Esophagus (tissue), 2 donors: Measurements from ENCODE around the gene GREB1. TPM values are rescaled to one million over a fixed set of nuclear protein-coding genes. Genes with fewer than 3 reads are reported as not detected.

Source experiments
- H3K27ac ChIP-seq, 2 donors: one replicate each; pipeline ENCODE4 v1.5.1; 2013; ENCODE audit warnings: low read depth in 2 of 2, mild to moderate bottlenecking in 2 of 2, inconsistent platforms in 1 of 2, low read length in 1 of 2, moderate library complexity in 1 of 2
- H3K27me3 ChIP-seq, 2 donors: one replicate each; pipeline ENCODE4 v1.6.1; 2013; ENCODE audit warnings: low read length in 2 of 2, control low read depth in 1 of 2, mild to moderate bottlenecking in 1 of 2; ENCODE audit not compliant: insufficient read depth in 2 of 2, control insufficient read depth in 1 of 2
- H3K36me3 ChIP-seq, 2 donors: one replicate each; pipeline ENCODE4 v1.6.1; 2013; ENCODE audit warnings: low read length in 1 of 2; ENCODE audit not compliant: control insufficient read depth in 2 of 2, insufficient read depth in 2 of 2
- H3K4me1 ChIP-seq, 2 donors: one replicate each; pipeline ENCODE4 v1.6.1; 2013; ENCODE audit warnings: low read length in 1 of 2; ENCODE audit not compliant: control insufficient read depth in 2 of 2, insufficient read depth in 2 of 2
- H3K4me3 ChIP-seq, 2 donors: one replicate each; pipeline ENCODE4 v1.5.1; 2013; ENCODE audit warnings: low read length in 2 of 2, mild to moderate bottlenecking in 2 of 2, low read depth in 1 of 2, moderate library complexity in 1 of 2
- H3K9me3 ChIP-seq, 2 donors: one replicate each; pipeline ENCODE4 v1.6.1; 2013; ENCODE audit warnings: mild to moderate bottlenecking in 2 of 2, low read depth in 1 of 2, low read length in 1 of 2, moderate library complexity in 1 of 2; ENCODE audit not compliant: control insufficient read depth in 2 of 2, insufficient read depth in 1 of 2
- WGBS, 2 donors: extraction: QIAGEN DNeasy Blood & Tissue Kit; methylation state at CpG; one replicate each; pipeline ENCODE4 v1.1.7; 2013; 5-methylcytosine and 5-hydroxymethylcytosine counted together
- polyA plus RNA-seq, 2 donors: library from polyadenylated mRNA; stranded (reverse); fragments of 200-250 nt; gene quantifications; one replicate each; pipeline ENCODE4 v1.2.3, GENCODE V29; 2013
- donor health status: healthy with polysubstance abuse.
- donor health status: Bipolar disorder and iron deficiency.

The GREB1 gene
- polyA plus RNA-seq, 2 donors, result 0.15 to 0.16 TPM

GRCh38 chr2:11663427-11663826 lies 129.6 kb downstream of the GREB1 start:
- 60 to 65% methylated on average over 2 of the region's 2 CpGs for WGBS, 2 donors
- no peak overlapping the region for H3K4me3 ChIP-seq
- H3K27ac ChIP-seq, result no peak overlapping the region
- H3K27me3 ChIP-seq, result no peaks in the 10 kb centered on the region
- no peaks in the 10 kb centered on the region for H3K4me1 ChIP-seq
- peaks cover 0 to 2% of the 10 kb centered on the region in 2 donors for H3K9me3 ChIP-seq
- H3K36me3 ChIP-seq, result no peaks in the 10 kb centered on the region

GRCh38 chr2:11665028-11665427 lies 131.2 kb downstream of the GREB1 start:
- Histone ChIP-seq H3K27me3 (no peaks in the 10 kb centered on the region), H3K9me3 (peaks cover 2 to 7% of the 10 kb centered on the region in 2 donors), H3K27ac (no peak overlapping the region), H3K4me3 (no peak overlapping the region), H3K4me1 (peaks cover 2 to 6% of the 10 kb centered on the region in 2 donors), H3K36me3 (no peaks in the 10 kb centered on the region)
- 85% methylated on average over 11 of the region's 11 CpGs for WGBS, 2 donors

GRCh38 chr2:11665510-11666362 lies 131.9 kb downstream of the GREB1 start:
- Histone ChIP-seq H3K27ac (no peak overlapping the region), H3K36me3 (no peaks in the 10 kb centered on the region), H3K4me1 (peaks cover 3 to 7% of the 10 kb centered on the region in 2 donors), H3K4me3 (no peak overlapping the region), H3K27me3 (no peaks in the 10 kb centered on the region), H3K9me3 (peaks cover 2 to 8% of the 10 kb centered on the region in 2 donors)
- 75 to 78% methylated on average over 10 of the region's 10 CpGs for WGBS, 2 donors

- Histone ChIP-seq H3K27me3 (no peaks in the 10 kb centered on the region), H3K4me1 (peaks cover 3 to 7% of the 10 kb centered on the region in 2 donors), H3K4me3 (no peak overlapping the region), H3K36me3 (no peaks in the 10 kb centered on the region), H3K27ac (no peak overlapping the region), H3K9me3 (peaks cover 2 to 6% of the 10 kb centered on the region in 2 donors)
- WGBS, 2 donors, result 69 to 73% methylated on average over 3 of the region's 3 CpGs
Measured at GRCh38 chr2:11667194-11667593, 133.3 kb downstream of the GREB1 start.

GRCh38 chr2:11667866-11668637 lies 134.2 kb downstream of the GREB1 start:
- H3K4me1 ChIP-seq, result peaks cover 3 to 7% of the 10 kb centered on the region in 2 donors
- H3K27me3 ChIP-seq, result no peaks in the 10 kb centered on the region
- no peak overlapping the region for H3K27ac ChIP-seq
- no peak overlapping the region for H3K4me3 ChIP-seq
- H3K9me3 ChIP-seq, result peaks cover 2 to 6% of the 10 kb centered on the region in 2 donors
- WGBS, 2 donors, result 67 to 73% methylated on average over 16 of the region's 16 CpGs
- no peaks in the 10 kb centered on the region for H3K36me3 ChIP-seq

- peaks cover 3 to 7% of the 10 kb centered on the region in 2 donors for H3K4me1 ChIP-seq
- 20 to 22% methylated on average over 87 to 93 of the region's 93 CpGs for WGBS, 2 donors
- H3K4me3 ChIP-seq, result no peak within 1 kb of the TSS
- H3K27ac ChIP-seq, result no peak within 1 kb of the TSS
- H3K27me3 ChIP-seq, result no peaks in the 10 kb centered on the region
- H3K9me3 ChIP-seq, result peaks cover 2 to 6% of the 10 kb centered on the region in 2 donors
- H3K36me3 ChIP-seq, result no peaks in the 10 kb centered on the region
Measured at GRCh38 chr2:11669454-11670291, 135.8 kb downstream of the GREB1 start, which contains the start of gene NTSR2. NTSR2 (minus strand) TSS chr2:11670195; CDS start chr2:11670129, 66 bp downstream.

- Histone ChIP-seq H3K4me3 (no peak overlapping the region), H3K9me3 (peaks cover 2 to 9% of the 10 kb centered on the region in 2 donors), H3K4me1 (peaks cover 3 to 7% of the 10 kb centered on the region in 2 donors), H3K27me3 (no peaks in the 10 kb centered on the region), H3K36me3 (no peaks in the 10 kb centered on the region), H3K27ac (no peak overlapping the region)
- 65 to 67% methylated on average over 3 of the region's 3 CpGs for whole genome bisulfite sequencing, 2 donors
Measured at GRCh38 chr2:11672407-11672806, 138.6 kb downstream of the GREB1 start.

GRCh38 chr2:11674983-11675382 lies 141.1 kb downstream of the GREB1 start:
- 74 to 82% methylated on average over 10 of the region's 10 CpGs for WGBS, 2 donors
- Histone ChIP-seq H3K27me3 (no peaks in the 10 kb centered on the region), H3K27ac (no peak overlapping the region), H3K36me3 (no peaks in the 10 kb centered on the region), H3K4me3 (no peak overlapping the region), H3K4me1 (peaks cover under 1 to 1% of the 10 kb centered on the region in 2 donors), H3K9me3 (peaks cover 0 to 4% of the 10 kb centered on the region in 2 donors)
